Smooth muscle cell (in vitro differentiated cells): Measurements from ENCODE around the gene SPATA6L. TPM values are rescaled to one million over a fixed set of nuclear protein-coding genes. Genes with fewer than 3 reads are reported as not detected.

Experiments
- DNase-seq: peaks from one replicate; lab custom pipeline; 2025; ENCODE audit not compliant: unreplicated experiment; lab: John Stamatoyannopoulos, UW
- H2AFZ ChIP-seq: fragments of 200-600 bp; sonication (generic); 2 replicates; pipeline ENCODE4 v1.6.0; 2016; ENCODE audit warnings: antibody characterized with exemption, low read depth, mild to moderate bottlenecking
- H3F3A ChIP-seq: fragments of 200-600 bp; sonication (generic); 2 replicates; pipeline ENCODE4 v1.6.0; 2017; ENCODE audit warnings: antibody characterized with exemption, low read depth
- H3K27ac ChIP-seq: fragments of 200-600 bp; sonication (generic); 2 replicates; pipeline ENCODE4 v1.5.1; 2016; ENCODE audit warnings: low read depth, mild to moderate bottlenecking
- H3K27me3 ChIP-seq: fragments of 200-600 bp; sonication (generic); 2 replicates; pipeline ENCODE4 v1.6.1; 2016; ENCODE audit warnings: low read depth, mild to moderate bottlenecking
- H3K36me3 ChIP-seq: fragments of 200-600 bp; sonication (generic); 2 replicates; pipeline ENCODE4 v1.5.1; 2016; ENCODE audit warnings: low read depth
- H3K4me1 ChIP-seq: fragments of 200-600 bp; sonication (generic); 2 replicates; pipeline ENCODE4 v1.5.1; 2016; ENCODE audit warnings: low read depth
- H3K4me2 ChIP-seq: fragments of 200-600 bp; sonication (generic); 2 replicates; pipeline ENCODE4 v1.6.0; 2016; ENCODE audit warnings: mild to moderate bottlenecking
- H3K4me3 ChIP-seq: fragments of 200-600 bp; sonication (generic); 2 replicates; pipeline ENCODE4 v1.5.1; 2016; ENCODE audit warnings: mild to moderate bottlenecking
- H3K79me2 ChIP-seq: fragments of 200-600 bp; sonication (generic); 2 replicates; pipeline ENCODE4 v1.6.0; 2016; ENCODE audit warnings: low read depth, mild to moderate bottlenecking
- H3K9ac ChIP-seq: fragments of 200-600 bp; sonication (generic); 2 replicates; pipeline ENCODE4 v1.6.0; 2016; ENCODE audit warnings: low read depth
- H3K9me3 ChIP-seq: fragments of 200-600 bp; sonication (generic); replicated peaks from 2 replicates; pipeline ENCODE4 v1.5.1; 2016; ENCODE audit warnings: low read depth
- H4K20me1 ChIP-seq: fragments of 200-600 bp; sonication (generic); 2 replicates; pipeline ENCODE4 v1.6.0; 2016; ENCODE audit warnings: low read depth
- WGBS: methylation state at CpG from one replicate; pipeline ENCODE4 v1.1.7; 2016; ENCODE audit warnings: low lambda C conversion rate; 5-methylcytosine and 5-hydroxymethylcytosine counted together
- polyA plus RNA-seq: library from polyadenylated mRNA; unstranded; fragments of >200 nt; fragmentation: Nextera tagmentation; extraction: Ambion mirVana; gene quantifications from 2 replicates; pipeline ENCODE4 v1.2.1, GENCODE V29; 2016
- total RNA-seq: library from RNA; depleted of rRNA; stranded (reverse); fragments of >200 nt; gene quantifications from 2 replicates; pipeline ENCODE4 v1.2.3, GENCODE V29; 2014
- TF ChIP-seq, protein P1 (sequence below): fragments of 200-600 bp; sonication (generic); IDR thresholded peaks from 2 replicates; pipeline ENCODE4 v1.5.1; 2017; ENCODE audit warnings: borderline replicate concordance, mild to moderate bottlenecking, antibody characterized with exemption; ENCODE audit not compliant: insufficient read depth, poor library complexity, severe bottlenecking

SPATA6L gene
- total and polyA plus RNA-seq, 2 experiments from 2014 or later: 0.57 to 0.67 TPM

- WGBS: 45% methylated on average over 2 of the region's 2 CpGs
- H2AFZ ChIP-seq: no peak overlapping the region
- no peak for DNase-seq
- H3K9me3 ChIP-seq: no peaks in the 10 kb centered on the region
- H3K4me3 ChIP-seq: no peak overlapping the region
- no peaks in the 10 kb centered on the region for H4K20me1 ChIP-seq
- no peak overlapping the region for H3K9ac ChIP-seq
- no peaks in the 10 kb centered on the region for H3K27me3 ChIP-seq
- no peak overlapping the region for H3K4me2 ChIP-seq
- TF ChIP-seq, protein P1, sequence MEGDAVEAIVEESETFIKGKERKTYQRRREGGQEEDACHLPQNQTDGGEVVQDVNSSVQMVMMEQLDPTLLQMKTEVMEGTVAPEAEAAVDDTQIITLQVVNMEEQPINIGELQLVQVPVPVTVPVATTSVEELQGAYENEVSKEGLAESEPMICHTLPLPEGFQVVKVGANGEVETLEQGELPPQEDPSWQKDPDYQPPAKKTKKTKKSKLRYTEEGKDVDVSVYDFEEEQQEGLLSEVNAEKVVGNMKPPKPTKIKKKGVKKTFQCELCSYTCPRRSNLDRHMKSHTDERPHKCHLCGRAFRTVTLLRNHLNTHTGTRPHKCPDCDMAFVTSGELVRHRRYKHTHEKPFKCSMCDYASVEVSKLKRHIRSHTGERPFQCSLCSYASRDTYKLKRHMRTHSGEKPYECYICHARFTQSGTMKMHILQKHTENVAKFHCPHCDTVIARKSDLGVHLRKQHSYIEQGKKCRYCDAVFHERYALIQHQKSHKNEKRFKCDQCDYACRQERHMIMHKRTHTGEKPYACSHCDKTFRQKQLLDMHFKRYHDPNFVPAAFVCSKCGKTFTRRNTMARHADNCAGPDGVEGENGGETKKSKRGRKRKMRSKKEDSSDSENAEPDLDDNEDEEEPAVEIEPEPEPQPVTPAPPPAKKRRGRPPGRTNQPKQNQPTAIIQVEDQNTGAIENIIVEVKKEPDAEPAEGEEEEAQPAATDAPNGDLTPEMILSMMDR: no peak
- H3K79me2 ChIP-seq: no peaks in the 10 kb centered on the region
- H3K27ac ChIP-seq: no peak overlapping the region
- no peaks in the 10 kb centered on the region for H3F3A ChIP-seq
- H3K36me3 ChIP-seq: no peaks in the 10 kb centered on the region
- no peaks in the 10 kb centered on the region for H3K4me1 ChIP-seq
Observed at GRCh38 chr9:4639420-4639819, 26.9 kb downstream of the SPATA6L start.

- Histone ChIP-seq H3K9me3 (no peaks in the 10 kb centered on the region), H3K4me2 (no peak overlapping the region)
- TF ChIP-seq, protein P1: no peak
Observed at GRCh38 chr9:4638968-4639367, 27.3 kb downstream of the SPATA6L start.

GRCh38 chr9:4630836-4631235 is 35.4 kb downstream of the SPATA6L start:
- no peak overlapping the region for H2AFZ ChIP-seq
- H3F3A ChIP-seq: no peaks in the 10 kb centered on the region
- TF ChIP-seq, protein P1: no peak
- H3K9me3 ChIP-seq: no peaks in the 10 kb centered on the region
- H3K9ac ChIP-seq: no peak overlapping the region
- H3K4me1 ChIP-seq: no peaks in the 10 kb centered on the region
- no peaks in the 10 kb centered on the region for H3K36me3 ChIP-seq
- WGBS: 29% methylated on average over 2 of the region's 2 CpGs
- no peak overlapping the region for H3K4me3 ChIP-seq
- no peak overlapping the region for H3K4me2 ChIP-seq
- H3K27ac ChIP-seq: no peak overlapping the region
- no peak for DNase-seq
- no peaks in the 10 kb centered on the region for H3K79me2 ChIP-seq
- no peaks in the 10 kb centered on the region for H4K20me1 ChIP-seq
- no peaks in the 10 kb centered on the region for H3K27me3 ChIP-seq

More at GRCh38 chr9:4638968-4639367, 27.3 kb downstream of the SPATA6L start:
- Histone ChIP-seq H3K27me3 (no peaks in the 10 kb centered on the region), H3K27ac (no peak overlapping the region), H3K9ac (no peak overlapping the region), H3K4me1 (no peaks in the 10 kb centered on the region), H3F3A (no peaks in the 10 kb centered on the region), H2AFZ (no peak overlapping the region), H4K20me1 (no peaks in the 10 kb centered on the region), H3K36me3 (no peaks in the 10 kb centered on the region), H3K4me3 (no peak overlapping the region), H3K79me2 (no peaks in the 10 kb centered on the region)
- WGBS: 67% methylated on average over 3 of the region's 3 CpGs
- DNase-seq: no peak

- H3F3A ChIP-seq: no peaks in the 10 kb centered on the region
- H3K4me3 ChIP-seq: no peak overlapping the region
- no peaks in the 10 kb centered on the region for H3K36me3 ChIP-seq
- no peak overlapping the region for H3K27ac ChIP-seq
- TF ChIP-seq, protein P1: no peak
- no peak overlapping the region for H3K9ac ChIP-seq
- no peak overlapping the region for H2AFZ ChIP-seq
- no peaks in the 10 kb centered on the region for H4K20me1 ChIP-seq
- DNase-seq: no peak
- WGBS: 70% methylated on average over 10 of the region's 10 CpGs
- no peaks in the 10 kb centered on the region for H3K27me3 ChIP-seq
- no peak overlapping the region for H3K4me2 ChIP-seq
- H3K9me3 ChIP-seq: no peaks in the 10 kb centered on the region
- H3K4me1 ChIP-seq: peaks cover 2% of the 10 kb centered on the region
- no peaks in the 10 kb centered on the region for H3K79me2 ChIP-seq
Observed at GRCh38 chr9:4622016-4622415, 44.3 kb downstream of the SPATA6L start.
